ENCODE data around the gene SNX14. TPM values are rescaled to one million over a fixed set of nuclear protein-coding genes. Genes with fewer than 3 reads are reported as not detected.

The SNX14 gene, protein sequence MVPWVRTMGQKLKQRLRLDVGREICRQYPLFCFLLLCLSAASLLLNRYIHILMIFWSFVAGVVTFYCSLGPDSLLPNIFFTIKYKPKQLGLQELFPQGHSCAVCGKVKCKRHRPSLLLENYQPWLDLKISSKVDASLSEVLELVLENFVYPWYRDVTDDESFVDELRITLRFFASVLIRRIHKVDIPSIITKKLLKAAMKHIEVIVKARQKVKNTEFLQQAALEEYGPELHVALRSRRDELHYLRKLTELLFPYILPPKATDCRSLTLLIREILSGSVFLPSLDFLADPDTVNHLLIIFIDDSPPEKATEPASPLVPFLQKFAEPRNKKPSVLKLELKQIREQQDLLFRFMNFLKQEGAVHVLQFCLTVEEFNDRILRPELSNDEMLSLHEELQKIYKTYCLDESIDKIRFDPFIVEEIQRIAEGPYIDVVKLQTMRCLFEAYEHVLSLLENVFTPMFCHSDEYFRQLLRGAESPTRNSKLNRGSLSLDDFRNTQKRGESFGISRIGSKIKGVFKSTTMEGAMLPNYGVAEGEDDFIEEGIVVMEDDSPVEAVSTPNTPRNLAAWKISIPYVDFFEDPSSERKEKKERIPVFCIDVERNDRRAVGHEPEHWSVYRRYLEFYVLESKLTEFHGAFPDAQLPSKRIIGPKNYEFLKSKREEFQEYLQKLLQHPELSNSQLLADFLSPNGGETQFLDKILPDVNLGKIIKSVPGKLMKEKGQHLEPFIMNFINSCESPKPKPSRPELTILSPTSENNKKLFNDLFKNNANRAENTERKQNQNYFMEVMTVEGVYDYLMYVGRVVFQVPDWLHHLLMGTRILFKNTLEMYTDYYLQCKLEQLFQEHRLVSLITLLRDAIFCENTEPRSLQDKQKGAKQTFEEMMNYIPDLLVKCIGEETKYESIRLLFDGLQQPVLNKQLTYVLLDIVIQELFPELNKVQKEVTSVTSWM
- total RNA-seq (2022; extraction: Qiagen RNA extraction) = 30.7 to 42.1 TPM (median 33.9 TPM) in 5 replicates

DNA sequence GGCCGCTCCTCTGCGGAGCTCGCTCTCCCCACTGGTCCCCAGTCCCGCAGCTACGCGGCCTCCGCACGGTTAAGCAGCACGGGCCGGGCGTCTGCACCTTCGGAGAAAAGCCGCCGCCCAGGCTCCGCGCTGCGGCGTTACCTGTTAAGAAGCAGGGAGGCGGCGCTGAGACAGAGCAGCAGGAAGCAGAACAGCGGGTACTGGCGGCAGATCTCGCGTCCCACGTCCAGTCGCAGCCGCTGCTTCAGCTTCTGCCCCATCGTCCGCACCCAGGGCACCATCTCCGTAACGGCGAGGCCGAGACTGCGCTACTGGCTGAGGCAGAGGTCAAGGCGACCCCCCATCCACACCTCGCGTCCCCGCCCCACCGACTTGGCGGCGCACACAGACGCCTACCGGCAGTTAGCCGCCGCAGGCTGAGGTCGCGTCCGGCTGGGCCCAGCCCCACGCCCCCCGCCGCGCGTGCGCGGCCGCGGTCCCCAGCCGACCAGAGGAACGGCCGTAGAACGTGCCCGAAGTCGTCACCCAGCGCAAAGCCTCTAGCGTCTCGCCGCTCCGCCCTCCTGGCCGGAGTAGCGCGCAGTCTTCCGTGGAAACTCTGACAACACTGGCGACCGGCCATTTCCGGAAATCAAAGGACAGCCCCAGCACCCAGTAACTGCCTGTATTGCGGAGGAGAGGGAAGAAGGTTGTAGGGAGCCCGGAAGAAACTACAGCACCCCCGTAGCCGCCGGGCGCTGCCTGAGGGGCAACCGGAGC is at the start of gene SNX14:
Gene SNX14, minus strand, starts transcription at position 421 of the 759 bp plus-strand sequence. Its CDS starts 140 bp downstream, at position 281.

DNA sequence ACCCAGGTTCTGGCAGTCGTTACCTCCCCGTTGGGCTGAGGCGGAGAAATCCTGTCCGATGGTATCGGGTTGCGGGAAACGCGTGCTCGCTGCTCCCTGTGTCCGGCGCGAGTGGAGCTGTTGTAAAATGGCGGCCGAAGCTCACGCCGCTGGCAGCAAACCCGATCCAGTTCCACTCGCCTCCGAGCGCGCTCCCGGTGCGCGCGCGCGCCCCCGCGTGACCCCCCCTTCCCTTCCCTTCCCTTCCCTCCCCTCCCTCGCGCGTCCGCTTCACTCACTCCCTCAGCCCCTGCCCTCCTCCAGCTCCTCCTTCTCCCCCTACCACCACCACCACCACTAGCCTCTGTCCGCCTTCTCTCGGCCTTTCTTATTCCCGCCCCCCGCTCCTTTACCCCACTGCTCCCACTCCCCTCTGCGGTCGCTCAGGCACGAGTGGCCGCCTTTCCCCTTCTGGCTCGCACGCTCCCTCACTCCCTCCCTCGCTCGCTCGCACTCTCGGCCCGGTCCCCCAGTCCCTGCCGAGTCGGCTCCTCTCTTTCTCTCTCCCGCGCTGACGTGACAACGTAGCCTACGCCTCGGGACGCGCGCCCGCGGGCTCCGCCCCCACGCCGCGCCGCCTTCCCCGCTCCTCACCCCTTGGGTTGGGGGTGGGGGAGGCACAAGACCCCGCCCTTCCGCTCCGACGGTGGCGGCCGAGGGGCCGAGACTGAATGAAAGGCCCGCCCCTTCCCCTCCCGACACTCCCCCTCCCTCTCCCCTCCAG is 49.3 kb upstream of the SNX14 start, which contains the start of gene SYNCRIP:
Gene SYNCRIP, minus strand, starts transcription at position 113 of the 763 bp plus-strand sequence. CDS start 1,447 bp downstream, outside the sequence.

Other genes with a start within 250 kb of the SNX14 start
- gene NT5E, start 143.8 kb downstream of the SNX14 start, total RNA-seq (2022; extraction: Qiagen RNA extraction) = 20.5 to 32.3 TPM (median 26.2 TPM) in 5 replicates
- 115 to 131 TPM (median 123 TPM) in 5 replicates for gene SYNCRIP, start 49.0 kb upstream of the SNX14 start, total RNA-seq (2022; extraction: Qiagen RNA extraction)